HG02623 (cell line): ENCODE results near the gene RMP24.

Experiments used
- ATAC-seq: cut with Tn5 transposase; IDR thresholded peaks from one replicate; pipeline ENCODE4 v1.9.1; 2021; ENCODE audit warnings: moderate library complexity; ENCODE audit not compliant: unreplicated experiment

The RMP24 gene

GRCh38 chr18:36025025-36025424 is 52.5 kb downstream of the RMP24 start:
- no peak for ATAC-seq

- no peak for ATAC-seq
These were observed 56.4 kb downstream of the RMP24 start for GRCh38 chr18:36028859-36029258.
